ENCODE measurements around the gene GALNT12. TPM values are rescaled to one million over a fixed set of nuclear protein-coding genes. Genes with fewer than 3 reads are reported as not detected.

GALNT12 gene
- total and polyA plus RNA-seq, 8 donors, result 14.6 to 24.6 (median 19.6) TPM

DNA sequence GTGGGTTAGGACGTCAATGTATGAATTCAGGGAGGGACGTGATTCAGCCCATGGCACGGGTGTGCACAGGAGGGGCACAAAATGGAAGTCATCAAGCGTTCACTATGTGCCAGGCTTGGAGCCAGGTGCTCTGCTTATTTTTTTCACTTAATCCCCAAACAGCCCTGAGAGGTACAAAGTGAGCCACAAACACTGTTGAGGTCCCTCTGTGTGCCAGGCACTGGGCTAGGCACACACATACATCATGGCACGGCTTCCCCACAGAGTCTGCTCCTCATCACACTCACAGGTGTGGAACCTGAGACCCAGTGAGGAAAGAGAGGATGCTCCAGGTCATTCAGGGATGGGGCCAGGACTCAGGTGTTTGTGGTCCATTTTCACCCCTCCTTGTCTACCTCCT, 68.1 kb downstream of the GALNT12 start:
- Histone ChIP-seq H3K9me3 (no peaks in the 10 kb centered on the region), H3K27ac (no peak overlapping the region), H3K36me3 (no peaks in the 10 kb centered on the region), H3K4me3 (no peak overlapping the region), H3K4me1 (peaks cover 0 to 5% of the 10 kb centered on the region in 2 donors), H3K27me3 (no peaks in the 10 kb centered on the region)
- TF ChIP-seq, protein P1, sequence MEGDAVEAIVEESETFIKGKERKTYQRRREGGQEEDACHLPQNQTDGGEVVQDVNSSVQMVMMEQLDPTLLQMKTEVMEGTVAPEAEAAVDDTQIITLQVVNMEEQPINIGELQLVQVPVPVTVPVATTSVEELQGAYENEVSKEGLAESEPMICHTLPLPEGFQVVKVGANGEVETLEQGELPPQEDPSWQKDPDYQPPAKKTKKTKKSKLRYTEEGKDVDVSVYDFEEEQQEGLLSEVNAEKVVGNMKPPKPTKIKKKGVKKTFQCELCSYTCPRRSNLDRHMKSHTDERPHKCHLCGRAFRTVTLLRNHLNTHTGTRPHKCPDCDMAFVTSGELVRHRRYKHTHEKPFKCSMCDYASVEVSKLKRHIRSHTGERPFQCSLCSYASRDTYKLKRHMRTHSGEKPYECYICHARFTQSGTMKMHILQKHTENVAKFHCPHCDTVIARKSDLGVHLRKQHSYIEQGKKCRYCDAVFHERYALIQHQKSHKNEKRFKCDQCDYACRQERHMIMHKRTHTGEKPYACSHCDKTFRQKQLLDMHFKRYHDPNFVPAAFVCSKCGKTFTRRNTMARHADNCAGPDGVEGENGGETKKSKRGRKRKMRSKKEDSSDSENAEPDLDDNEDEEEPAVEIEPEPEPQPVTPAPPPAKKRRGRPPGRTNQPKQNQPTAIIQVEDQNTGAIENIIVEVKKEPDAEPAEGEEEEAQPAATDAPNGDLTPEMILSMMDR (IDR thresholded peaks at IDR 0.05), result no peak
- intact Hi-C loops (cut with DNase I), result no loop called here
- ATAC-seq, result no peak
- DNase-seq, result no peak

DNA sequence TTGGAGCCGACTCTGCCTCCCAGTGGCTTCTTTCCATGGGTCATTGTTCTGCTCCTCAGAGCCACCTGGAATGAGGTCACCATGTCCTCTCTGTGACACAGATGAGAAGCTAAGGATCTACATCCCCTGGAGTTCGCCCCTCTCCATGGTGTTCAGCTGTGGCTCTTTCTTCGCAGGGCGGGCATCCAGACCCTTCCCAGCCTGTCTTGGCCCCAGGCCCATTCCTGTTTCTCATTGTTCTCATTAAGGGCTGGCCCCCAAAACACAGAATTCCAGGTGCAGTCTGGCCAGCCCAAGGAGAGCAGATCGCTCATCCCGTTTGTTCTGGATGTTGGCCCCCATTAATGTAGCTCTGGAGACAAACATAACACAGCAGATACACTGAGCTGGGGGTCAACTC, 69.8 kb downstream of the GALNT12 start:
- peaks cover 0 to 5% of the 10 kb centered on the region in 2 donors for H3K4me1 ChIP-seq
- intact Hi-C loops (cut with DNase I), result no loop called here
- no peak for DNase-seq

DNA sequence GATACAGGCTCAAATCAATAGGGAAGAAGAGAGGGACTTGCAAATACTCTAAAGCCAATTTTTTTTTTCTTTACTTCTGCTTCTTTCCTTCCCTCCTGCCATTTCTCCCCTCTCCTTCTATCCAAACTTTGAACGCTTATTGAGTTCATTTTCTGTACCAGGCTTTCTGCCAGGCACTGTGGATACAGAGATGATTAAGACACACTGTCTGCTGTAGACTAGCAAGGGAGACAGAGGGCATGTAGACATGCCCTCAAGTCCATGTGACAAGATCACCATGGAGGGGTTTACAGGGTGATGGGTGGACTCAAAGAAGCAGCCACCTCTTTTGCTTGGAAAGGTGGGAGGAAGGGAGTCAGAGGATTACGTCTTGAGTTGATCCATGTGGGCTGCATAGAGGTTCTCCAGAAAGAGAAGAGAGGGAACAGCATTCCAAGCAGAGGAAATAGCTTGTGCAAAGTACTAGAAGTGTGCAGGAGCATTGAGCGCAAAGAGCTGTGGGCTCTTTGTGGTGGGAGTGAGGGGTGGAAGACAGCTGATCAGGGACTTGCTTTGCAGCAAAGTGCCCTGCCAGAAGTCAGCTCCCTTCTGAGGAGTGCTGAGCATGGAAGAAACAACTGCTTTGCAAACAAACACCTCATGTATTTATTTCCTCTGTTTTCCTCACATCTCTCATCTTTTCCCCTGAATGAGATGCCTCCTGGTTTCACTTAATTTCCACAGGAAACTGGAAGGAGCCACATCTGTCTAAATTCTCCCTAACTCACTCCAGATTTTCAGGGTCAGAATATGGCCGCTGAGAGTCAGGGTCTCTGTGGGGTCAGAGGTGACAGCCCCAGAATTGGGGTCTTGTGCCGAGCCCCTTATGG, 71.9 kb downstream of the GALNT12 start:
- intact Hi-C loops (cut with DNase I), result no loop called here
- no peaks in the 10 kb centered on the region for H3K36me3 ChIP-seq
- H3K4me1 ChIP-seq, result peaks cover 0 to 5% of the 10 kb centered on the region in 2 donors
- H3K27me3 ChIP-seq, result no peaks in the 10 kb centered on the region
- TF ChIP-seq, protein P1 (IDR thresholded peaks at IDR 0.05), result no peak
- no peak for DNase-seq
- H3K27ac ChIP-seq, result no peak overlapping the region
- no peak for ATAC-seq
- no peaks in the 10 kb centered on the region for H3K9me3 ChIP-seq
- H3K4me3 ChIP-seq, result no peak overlapping the region

More for the DNA sequence above, 69.8 kb downstream of the GALNT12 start:
- Histone ChIP-seq H3K36me3 (no peaks in the 10 kb centered on the region), H3K9me3 (no peaks in the 10 kb centered on the region), H3K4me3 (no peak overlapping the region), H3K27me3 (no peaks in the 10 kb centered on the region), H3K27ac (no peak overlapping the region)
- no peak for ATAC-seq
- TF ChIP-seq, protein P1 (IDR thresholded peaks at IDR 0.05), result no peak

DNA sequence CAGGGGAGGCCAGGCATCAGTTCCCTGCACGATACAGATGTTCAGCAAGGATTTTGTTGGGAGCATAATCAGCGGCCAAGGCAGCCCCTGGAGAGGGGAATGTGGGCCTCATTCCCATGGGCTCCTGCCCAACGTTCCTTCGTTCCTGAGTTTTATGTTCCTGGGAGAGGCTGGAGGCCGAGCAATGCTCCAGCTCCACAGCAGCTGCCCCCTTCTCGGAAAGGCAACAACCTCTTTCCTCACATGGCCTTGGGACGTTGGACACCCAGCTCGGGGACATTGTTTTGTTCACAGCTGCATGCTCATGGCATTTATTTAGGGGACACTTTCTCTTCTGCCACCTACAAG, 72.5 kb downstream of the GALNT12 start:
- no peaks in the 10 kb centered on the region for H3K27me3 ChIP-seq
- no peaks in the 10 kb centered on the region for H3K36me3 ChIP-seq
- H3K4me3 ChIP-seq, result no peak overlapping the region
- H3K4me1 ChIP-seq, result peaks cover 0 to 5% of the 10 kb centered on the region in 2 donors
- ATAC-seq (no peak), DNase-seq (no peak)
- TF ChIP-seq, protein P1 (IDR thresholded peaks at IDR 0.05), result no peak
- H3K27ac ChIP-seq, result no peak overlapping the region
- H3K9me3 ChIP-seq, result no peaks in the 10 kb centered on the region
- intact Hi-C loops (cut with DNase I), result no loop called here

DNA sequence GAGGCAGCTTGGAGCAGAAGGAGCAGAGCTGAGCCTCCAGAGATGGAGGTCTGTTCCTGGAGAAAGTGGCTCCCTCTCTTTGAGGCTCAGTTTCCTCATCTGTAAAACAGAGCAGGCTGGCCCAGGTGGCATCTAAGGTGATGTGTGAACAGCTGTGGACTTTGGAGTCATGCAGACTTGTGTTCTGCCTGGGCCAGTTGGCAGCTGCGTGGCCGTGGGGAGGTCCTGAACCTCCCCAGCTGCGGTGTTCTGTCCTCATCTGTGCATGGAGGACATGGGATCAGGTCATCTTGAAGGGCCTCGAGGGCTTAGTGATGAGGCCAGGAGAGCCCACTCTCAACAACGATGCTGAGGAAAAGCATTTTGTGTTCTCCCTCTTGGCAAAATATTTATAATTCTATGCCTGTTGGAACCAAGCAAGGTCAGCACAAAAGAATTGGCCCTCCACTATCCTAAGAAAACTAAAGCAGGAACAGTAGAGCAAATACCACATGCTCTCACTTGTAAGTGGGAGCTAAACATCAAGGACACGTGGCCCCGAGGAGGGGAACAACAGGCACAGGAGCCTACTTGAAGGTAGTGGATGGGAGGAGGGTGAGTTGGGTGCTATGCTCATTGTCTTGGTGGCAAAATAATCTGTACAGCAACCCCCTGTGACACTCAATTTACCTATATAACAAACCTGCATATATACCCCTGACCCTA, 73.0 kb downstream of the GALNT12 start:
- Histone ChIP-seq H3K27me3 (no peaks in the 10 kb centered on the region), H3K4me1 (peaks cover 0 to 5% of the 10 kb centered on the region in 2 donors), H3K27ac (no peak overlapping the region), H3K4me3 (no peak overlapping the region), H3K36me3 (no peaks in the 10 kb centered on the region), H3K9me3 (no peaks in the 10 kb centered on the region)
- DNase-seq, result no peak
- TF ChIP-seq, protein P1 (IDR thresholded peaks at IDR 0.05), result no peak
- ATAC-seq, result no peak
- intact Hi-C loops (cut with DNase I), result no loop called here

Data from left lung (tissue), 10 donors.